Heart left ventricle (tissue), 16 donors: ENCODE measurements around the gene ALDH3A2. TPM values are rescaled to one million over a fixed set of nuclear protein-coding genes. Genes with fewer than 3 reads are reported as not detected.

Source experiments
- ATAC-seq, 4 donors: fragments of 200-7000 bp; cut with Tn5 transposase; one replicate each; pipeline ENCODE4 v1.9.1; 2020 to 2022; ENCODE audit warnings: moderate library complexity in 4 of 4, mild to moderate bottlenecking in 3 of 4, moderate number of reproducible peaks in 1 of 4
- DNase-seq, 5 donors: peaks; one replicate each; pipeline ENCODE4 v3.0.0-alpha.2; 2020
- H3K27ac ChIP-seq, 12 donors: fragments of 200-600 bp; sonication (generic) in 4 of 12; one replicate each; pipeline versions ENCODE4 v1.5.0 to v1.8.0; 2016 to 2022; ENCODE audit warnings: mild to moderate bottlenecking in 2 of 12
- H3K27me3 ChIP-seq, 9 donors: fragments of 200-600 bp; sonication (generic) in 2 of 9; one replicate each; pipeline versions ENCODE4 v1.5.1 to v1.8.0; 2016 to 2022; ENCODE audit warnings: mild to moderate bottlenecking in 3 of 9
- H3K36me3 ChIP-seq, 9 donors: fragments of 200-600 bp; sonication (generic) in 2 of 9; one replicate each; pipeline versions ENCODE4 v1.5.0 to v1.8.0; 2018 to 2022; ENCODE audit warnings: mild to moderate bottlenecking in 2 of 9
- H3K4me1 ChIP-seq, 12 donors: fragments of 200-600 bp; sonication (generic) in 4 of 12; one replicate each; pipeline versions ENCODE4 v1.5.0 to v1.8.0; 2016 to 2022; ENCODE audit warnings: mild to moderate bottlenecking in 3 of 12
- H3K4me3 ChIP-seq, 12 donors: fragments of 200-600 bp; sonication (generic) in 4 of 12; one replicate each; pipeline versions ENCODE4 v1.5.0 to v1.8.0; 2017 to 2022; ENCODE audit warnings: mild to moderate bottlenecking in 9 of 12, moderate library complexity in 4 of 12
- H3K9me3 ChIP-seq, 12 donors: fragments of 200-600 bp; sonication (generic) in 4 of 12; one replicate each; pipeline versions ENCODE4 v1.5.0 to v1.8.0; 2016 to 2022; ENCODE audit warnings: mild to moderate bottlenecking in 1 of 12
- POLR2A ChIP-seq, 2 donors: fragments of 450-650 bp; IDR thresholded peaks; one replicate each; pipeline ENCODE4 v1.6.1; 2017; ENCODE audit warnings: antibody characterized with exemption in 2 of 2, mild to moderate bottlenecking in 2 of 2, moderate library complexity in 2 of 2
- WGBS, 4 donors: extraction: QIAGEN DNeasy Blood & Tissue Kit in 2 of 4; methylation state at CpG; one replicate each; pipeline versions ENCODE4 v1.1.5 to v1.1.7; 2013 to 2018; 5-methylcytosine and 5-hydroxymethylcytosine counted together
- intact Hi-C, 10 donors: fragments of 100-400 bp; cut with DNase I; formaldehyde crosslinking; loops; one replicate each; pipeline versions ENCODE4 v1.11.1 to v1.14.2; 2022
- polyA plus RNA-seq, 2 donors: library from polyadenylated mRNA; stranded (reverse); fragments of 200-250 nt; gene quantifications; one replicate each; pipeline ENCODE4 v1.2.3, GENCODE V29; 2013
- total RNA-seq, 9 donors: library from RNA; depleted of rRNA in 2 of 9; stranded (reverse); fragments of >200 nt in 2 of 9; fragmentation: NEBNext Ultra II Directional in 3 of 9; extraction: Animal tissue kit (Norgen Biotek cat#: 25700) in 3 of 9; gene quantifications; one replicate each; pipeline versions ENCODE4 v1.1.0 to v1.2.4, GENCODE V29; 2016 to 2023
- TF ChIP-seq, protein P1 (sequence below), 12 donors: fragments of 200-600 bp; sonication (generic) in 4 of 12; IDR thresholded peaks; one replicate each; pipeline versions ENCODE4 v1.5.0 to v1.8.0; 2018 to 2022; ENCODE audit warnings: antibody characterized with exemption in 12 of 12, mild to moderate bottlenecking in 5 of 12
- donor health status: ischemic (EF 13 %, LVEDD 7.1; RV severe dilation, severe dysfunction).
- donor health status: healthy with polysubstance abuse.
- donor health status: DM: no; HTN: yes; CAD: no.
- donor health status: DM: no; HTN: no; CAD: no.
- donor health status: ischemic (EF 25% LVEDD 6.9; RV normal size, moderate dysfunction).
- donor health status: ischemic (EF 25% LVEDD 5.7; RV mildly dilated, moderate dysfunction).
- donor health status: healthy.
- donor health status: DM: yes; HTN: yes; CAD: no.
- donor health status: ischemic (EF 35%, LVEDD 5.7; RV mildly dilated, moderate dysfunction).
- donor health status: nonischemic (EF 11% LVEDD 7.7; RV severe dilation, severe dysfunction).
- donor health status: DM: yes; HTN: yes; CAD: no.
- donor health status: PGD.
- donor health status: ischemic (EF 29% LVEDD 5.4; RV normal size, mild dysfunction).
- donor health status: nonischemic (EF 23%, LVEDD 6.1; RV moderate dilation, normal function).

The ALDH3A2 gene
- total and polyA plus RNA-seq, 11 donors: 25.7 to 129 (median 71.8) TPM

DNA sequence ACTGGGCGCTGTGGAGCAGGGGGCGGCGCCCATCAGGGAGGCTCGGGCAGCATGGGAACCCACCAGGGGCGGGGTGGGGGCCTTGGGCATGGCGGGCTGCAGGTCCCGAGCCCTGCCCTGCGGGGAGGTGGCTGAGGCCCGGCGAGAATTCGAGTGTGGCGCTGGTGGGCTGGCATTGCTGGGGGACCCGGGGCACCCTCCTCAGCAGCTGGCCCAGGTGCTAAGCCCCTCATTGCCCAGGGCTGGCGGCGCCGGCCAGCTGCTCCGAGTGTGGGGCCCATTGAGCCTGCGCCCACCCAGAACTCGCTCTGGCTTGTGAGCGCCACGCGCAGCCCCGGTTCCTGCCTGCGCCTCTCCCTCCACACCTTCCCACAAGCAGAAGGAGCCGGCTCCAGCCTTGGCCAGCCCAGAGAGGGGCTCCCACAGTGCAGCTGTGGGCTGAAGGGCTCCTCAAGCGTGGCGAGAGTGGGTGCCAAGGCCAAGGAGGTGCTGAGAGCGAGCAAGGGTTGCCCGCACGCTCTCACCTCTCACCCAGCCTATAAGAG is 5.9 kb downstream of the ALDH3A2 start:
- ATAC-seq: peak in 1 of 4 donors; percentile 19
- intact Hi-C loops: loop anchor here in 2 of 10 donors (5.0 to 10.0 kb wide), 2 partner anchors 108 to 110 kb away; no protein-coding TSS in a partner anchor
- no peak for DNase-seq
- no peaks in the 10 kb centered on the region for H3K9me3 ChIP-seq
- no peak overlapping the region for H3K27ac ChIP-seq
- H3K36me3 ChIP-seq: peaks cover 0 to 73% (median 58%) of the 10 kb centered on the region in 9 donors
- WGBS, 4 donors: 98 to 100% (median 100%) methylated on average over 9 to 30 of the region's 30 CpGs
- no peak for TF ChIP-seq POLR2A (IDR thresholded peaks at IDR 0.05)
- H3K27me3 ChIP-seq: no peaks in the 10 kb centered on the region
- H3K4me1 ChIP-seq: peaks cover 0 to 37% (median 28%) of the 10 kb centered on the region in 12 donors
- no peak overlapping the region for H3K4me3 ChIP-seq

DNA sequence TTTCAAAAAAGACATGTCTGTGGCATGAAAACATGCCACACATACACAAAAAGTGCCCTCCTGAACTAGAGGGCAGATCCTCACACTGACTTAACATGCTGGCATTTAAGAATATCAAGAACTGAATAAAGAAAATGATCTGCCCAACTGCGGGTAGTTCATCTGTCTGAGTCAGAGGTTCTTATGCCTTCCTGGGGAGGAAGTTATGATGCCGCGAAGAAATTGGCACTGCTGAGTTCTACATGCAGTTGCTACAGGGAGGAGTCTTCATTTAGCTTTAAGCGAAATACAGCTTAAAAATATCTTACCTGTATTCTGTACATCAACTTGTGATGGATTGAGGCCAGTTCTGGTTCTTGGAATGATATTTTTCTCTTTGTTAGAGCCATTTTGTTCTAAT is 6.3 kb downstream of the ALDH3A2 start:
- TF ChIP-seq, protein P1, sequence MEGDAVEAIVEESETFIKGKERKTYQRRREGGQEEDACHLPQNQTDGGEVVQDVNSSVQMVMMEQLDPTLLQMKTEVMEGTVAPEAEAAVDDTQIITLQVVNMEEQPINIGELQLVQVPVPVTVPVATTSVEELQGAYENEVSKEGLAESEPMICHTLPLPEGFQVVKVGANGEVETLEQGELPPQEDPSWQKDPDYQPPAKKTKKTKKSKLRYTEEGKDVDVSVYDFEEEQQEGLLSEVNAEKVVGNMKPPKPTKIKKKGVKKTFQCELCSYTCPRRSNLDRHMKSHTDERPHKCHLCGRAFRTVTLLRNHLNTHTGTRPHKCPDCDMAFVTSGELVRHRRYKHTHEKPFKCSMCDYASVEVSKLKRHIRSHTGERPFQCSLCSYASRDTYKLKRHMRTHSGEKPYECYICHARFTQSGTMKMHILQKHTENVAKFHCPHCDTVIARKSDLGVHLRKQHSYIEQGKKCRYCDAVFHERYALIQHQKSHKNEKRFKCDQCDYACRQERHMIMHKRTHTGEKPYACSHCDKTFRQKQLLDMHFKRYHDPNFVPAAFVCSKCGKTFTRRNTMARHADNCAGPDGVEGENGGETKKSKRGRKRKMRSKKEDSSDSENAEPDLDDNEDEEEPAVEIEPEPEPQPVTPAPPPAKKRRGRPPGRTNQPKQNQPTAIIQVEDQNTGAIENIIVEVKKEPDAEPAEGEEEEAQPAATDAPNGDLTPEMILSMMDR (IDR thresholded peaks at IDR 0.05): no peak
- TF ChIP-seq POLR2A (IDR thresholded peaks at IDR 0.05): no peak
- 95 to 99% (median 96%) methylated on average over 4 of the region's 4 CpGs for WGBS, 4 donors
- Histone ChIP-seq H3K27ac (no peak overlapping the region), H3K4me1 (peaks cover 0 to 35% (median 23%) of the 10 kb centered on the region in 12 donors), H3K9me3 (no peaks in the 10 kb centered on the region), H3K36me3 (peaks cover 0 to 76% (median 58%) of the 10 kb centered on the region in 9 donors), H3K4me3 (no peak overlapping the region), H3K27me3 (no peaks in the 10 kb centered on the region)
- no peak for ATAC-seq
- intact Hi-C loops: loop anchor here in 2 of 10 donors (5.0 to 10.0 kb wide), 2 partner anchors 107 to 110 kb away; no protein-coding TSS in a partner anchor
- no peak for DNase-seq

DNA sequence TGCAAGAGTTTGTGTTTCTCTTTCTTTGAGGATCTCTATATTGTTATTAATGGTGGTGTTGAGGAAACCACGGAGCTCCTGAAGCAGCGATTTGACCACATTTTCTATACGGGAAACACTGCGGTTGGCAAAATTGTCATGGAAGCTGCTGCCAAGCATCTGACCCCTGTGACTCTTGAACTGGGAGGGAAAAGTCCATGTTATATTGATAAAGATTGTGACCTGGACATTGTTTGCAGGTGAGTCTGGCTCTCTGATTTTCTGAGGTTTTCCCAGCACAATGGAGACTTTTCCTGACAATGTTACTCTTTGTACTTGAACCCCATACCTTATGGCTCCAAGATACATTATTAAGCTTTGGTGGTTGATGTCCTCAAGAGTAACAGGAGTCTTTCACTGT is 7.8 kb downstream of the ALDH3A2 start:
- intact Hi-C loops: loop anchor here in 1 of 10 donors (10.0 kb wide), 1 partner anchor 108 kb away; no protein-coding TSS in a partner anchor
- Histone ChIP-seq H3K9me3 (no peaks in the 10 kb centered on the region), H3K4me3 (no peak overlapping the region), H3K27ac (no peak overlapping the region), H3K27me3 (no peaks in the 10 kb centered on the region), H3K4me1 (peaks cover 0 to 21% (median 13%) of the 10 kb centered on the region in 12 donors), H3K36me3 (peaks cover 0 to 89% (median 68%) of the 10 kb centered on the region in 9 donors)
- ATAC-seq: no peak
- DNase-seq: no peak
- TF ChIP-seq POLR2A (IDR thresholded peaks at IDR 0.05): no peak
- TF ChIP-seq, protein P1 (IDR thresholded peaks at IDR 0.05): no peak
- WGBS, 4 donors: 92 to 97% (median 95%) methylated on average over 4 of the region's 4 CpGs

DNA sequence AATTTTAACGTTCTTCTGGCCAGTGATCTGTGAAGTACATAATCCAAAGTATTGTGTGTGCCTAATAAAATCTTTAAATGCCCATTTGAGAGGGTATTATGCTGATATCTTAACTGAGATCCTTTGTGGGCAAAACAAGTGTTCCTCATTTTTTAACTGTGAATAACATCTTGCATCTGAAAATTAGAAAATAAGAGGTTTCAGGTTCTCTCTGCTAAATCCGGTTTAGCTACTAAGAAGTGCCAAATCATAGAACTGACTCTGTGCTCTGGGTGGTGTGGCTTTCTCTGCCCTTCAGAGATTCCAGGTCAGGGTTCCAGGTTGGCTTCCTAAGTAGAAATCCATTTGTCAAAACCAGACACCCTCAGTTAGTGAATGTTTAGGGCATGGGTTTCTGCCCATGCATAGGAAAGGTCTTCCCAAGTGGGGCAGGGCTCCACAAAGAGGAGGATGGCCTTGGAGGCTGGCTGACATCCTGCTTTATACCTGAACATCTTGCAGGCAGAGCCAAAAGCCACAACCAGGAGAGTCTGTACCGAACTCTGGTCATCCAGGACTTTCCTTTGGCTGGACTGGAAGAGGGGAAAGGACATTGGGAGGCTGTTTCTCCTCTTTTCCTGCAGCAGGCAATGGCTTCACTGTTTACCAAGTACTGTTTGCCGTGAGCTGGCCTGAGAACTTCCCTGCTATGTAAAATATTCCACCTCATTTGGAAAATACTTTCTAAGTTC is 8.5 kb downstream of the ALDH3A2 start:
- no peak for TF ChIP-seq POLR2A (IDR thresholded peaks at IDR 0.05)
- TF ChIP-seq, protein P1 (IDR thresholded peaks at IDR 0.05): no peak
- DNase-seq (no peak), ATAC-seq (no peak)
- Histone ChIP-seq H3K27me3 (no peaks in the 10 kb centered on the region), H3K9me3 (no peaks in the 10 kb centered on the region), H3K4me1 (peaks cover 0 to 14% (median 7%) of the 10 kb centered on the region in 12 donors), H3K4me3 (no peak overlapping the region), H3K36me3 (peaks cover 0 to 94% (median 75%) of the 10 kb centered on the region in 9 donors), H3K27ac (no peak overlapping the region)
- WGBS, 4 donors: 78 to 91% (median 84%) methylated on average over 4 of the region's 4 CpGs
- intact Hi-C loops: loop anchor here in 1 of 10 donors (10.0 kb wide), 1 partner anchor 108 kb away; no protein-coding TSS in a partner anchor
